GM21381 (cell line): ENCODE results near the gene NRBP1.

Experiments
- ATAC-seq: cut with Tn5 transposase; IDR thresholded peaks from one replicate; pipeline ENCODE4 v1.9.1; 2021; ENCODE audit warnings: mild to moderate bottlenecking, moderate library complexity; ENCODE audit not compliant: unreplicated experiment

NRBP1 gene

DNA sequence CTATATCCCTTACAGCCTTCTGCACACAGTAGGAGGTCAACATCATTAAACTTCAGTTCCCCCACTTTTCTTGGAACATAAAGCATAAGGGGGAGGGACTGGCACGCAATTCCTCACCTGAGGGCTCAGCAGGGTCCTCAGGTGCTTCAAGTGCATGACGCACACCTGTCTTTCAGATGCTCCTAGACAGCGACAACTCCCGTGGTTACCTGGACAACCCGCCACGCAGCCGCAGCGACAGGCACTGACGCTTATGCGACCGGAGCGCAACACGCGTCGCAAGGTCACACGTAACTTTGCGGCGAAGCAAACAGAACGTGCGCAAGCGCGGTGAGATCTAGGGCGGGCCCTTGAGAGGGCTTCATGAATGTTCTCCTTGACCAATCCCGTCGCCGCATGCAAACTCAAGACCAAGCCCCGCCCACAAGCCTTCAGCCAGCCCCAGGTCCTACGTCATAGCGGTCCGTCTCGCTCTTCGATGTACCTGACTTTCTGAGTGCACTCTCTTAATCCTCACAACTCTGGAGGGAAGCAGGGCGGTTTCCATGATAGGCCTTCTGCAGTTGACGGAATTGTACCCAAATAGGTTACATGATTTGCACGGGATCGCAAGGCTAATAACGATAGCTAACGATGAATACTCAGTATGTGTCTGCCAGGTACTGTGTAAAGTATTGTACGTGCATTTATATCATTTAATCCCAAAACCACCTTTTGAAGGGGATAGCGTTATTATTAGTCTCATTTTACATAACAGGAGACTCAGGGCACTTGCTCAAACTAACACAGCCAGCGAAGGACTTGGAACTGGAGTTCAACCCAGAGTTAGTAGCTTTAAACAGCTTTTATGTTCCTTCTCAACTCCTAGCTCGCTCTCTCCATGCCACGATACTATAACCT is 61.3 kb downstream of the NRBP1 start, which contains the start of gene IFT172:
IFT172 (minus strand) TSS at position 246 of the 900 bp plus-strand sequence; CDS start at position 156, 90 bp downstream.
- peak; percentile 96 for ATAC-seq
